Measurements from ENCODE around the gene TTC7B.

- no peak for TF ChIP-seq EZH2 (IDR thresholded peaks at IDR 0.05; ENCODE audit: borderline replicate concordance, insufficient read depth, low read depth, low read length, poor library complexity, severe bottlenecking)
- TF ChIP-seq, protein P1, sequence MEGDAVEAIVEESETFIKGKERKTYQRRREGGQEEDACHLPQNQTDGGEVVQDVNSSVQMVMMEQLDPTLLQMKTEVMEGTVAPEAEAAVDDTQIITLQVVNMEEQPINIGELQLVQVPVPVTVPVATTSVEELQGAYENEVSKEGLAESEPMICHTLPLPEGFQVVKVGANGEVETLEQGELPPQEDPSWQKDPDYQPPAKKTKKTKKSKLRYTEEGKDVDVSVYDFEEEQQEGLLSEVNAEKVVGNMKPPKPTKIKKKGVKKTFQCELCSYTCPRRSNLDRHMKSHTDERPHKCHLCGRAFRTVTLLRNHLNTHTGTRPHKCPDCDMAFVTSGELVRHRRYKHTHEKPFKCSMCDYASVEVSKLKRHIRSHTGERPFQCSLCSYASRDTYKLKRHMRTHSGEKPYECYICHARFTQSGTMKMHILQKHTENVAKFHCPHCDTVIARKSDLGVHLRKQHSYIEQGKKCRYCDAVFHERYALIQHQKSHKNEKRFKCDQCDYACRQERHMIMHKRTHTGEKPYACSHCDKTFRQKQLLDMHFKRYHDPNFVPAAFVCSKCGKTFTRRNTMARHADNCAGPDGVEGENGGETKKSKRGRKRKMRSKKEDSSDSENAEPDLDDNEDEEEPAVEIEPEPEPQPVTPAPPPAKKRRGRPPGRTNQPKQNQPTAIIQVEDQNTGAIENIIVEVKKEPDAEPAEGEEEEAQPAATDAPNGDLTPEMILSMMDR (IDR thresholded peaks at IDR 0.05) = no peak
Observed at GRCh38 chr14:90641615-90642243, 174.5 kb downstream of the TTC7B start.
